Measurements from ENCODE around the gene COA1. TPM values are rescaled to one million over a fixed set of nuclear protein-coding genes. Genes with fewer than 3 reads are reported as not detected.
"Not testable (repeated sequence)": the region's sequence is repeated elsewhere in the genome, so short reads cannot be mapped to it uniquely, and the experiment has no call there.

The COA1 gene
- total RNA-seq, 2 experiments from 2014 or later: 82.1 to 84.1 TPM

DNA sequence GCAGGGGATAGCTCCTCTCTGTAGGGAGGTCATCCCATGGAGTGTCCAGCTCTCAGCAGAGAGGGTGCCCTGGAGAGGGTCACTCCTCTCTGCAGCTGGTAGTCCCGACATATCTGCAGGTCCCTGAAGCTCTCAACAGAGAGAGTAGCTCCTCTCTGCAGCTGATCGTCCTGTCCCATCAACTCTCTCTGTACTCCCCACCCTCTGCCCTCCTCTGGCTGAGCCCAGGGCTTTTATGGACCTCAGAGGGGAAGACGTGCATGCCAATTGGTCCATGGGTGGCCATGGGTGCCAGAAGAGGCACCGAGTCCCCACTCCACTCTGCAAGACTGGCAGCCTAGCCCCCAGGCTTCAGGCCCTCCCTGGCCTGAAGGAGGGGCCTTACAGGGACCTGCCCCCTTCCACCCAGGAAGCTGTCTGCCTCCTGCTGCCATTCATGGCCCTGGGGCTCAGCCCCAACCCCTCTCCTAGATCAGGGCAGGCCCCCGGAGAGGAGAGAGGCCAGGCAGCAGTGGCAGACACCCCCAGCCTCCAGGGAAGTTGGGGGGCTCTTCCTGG is 20.1 kb upstream of the COA1 start:
- Mint-ChIP-seq H3K4me3 (no peak overlapping the region), H3K9me3 (no peaks in the 10 kb centered on the region), H3K27me3 (peaks cover 6% of the 10 kb centered on the region), H3K36me3 (no peaks in the 10 kb centered on the region), H3K4me1 (peaks cover 13% of the 10 kb centered on the region), H3K27ac (no peak overlapping the region)
- no peak for DNase-seq

DNA sequence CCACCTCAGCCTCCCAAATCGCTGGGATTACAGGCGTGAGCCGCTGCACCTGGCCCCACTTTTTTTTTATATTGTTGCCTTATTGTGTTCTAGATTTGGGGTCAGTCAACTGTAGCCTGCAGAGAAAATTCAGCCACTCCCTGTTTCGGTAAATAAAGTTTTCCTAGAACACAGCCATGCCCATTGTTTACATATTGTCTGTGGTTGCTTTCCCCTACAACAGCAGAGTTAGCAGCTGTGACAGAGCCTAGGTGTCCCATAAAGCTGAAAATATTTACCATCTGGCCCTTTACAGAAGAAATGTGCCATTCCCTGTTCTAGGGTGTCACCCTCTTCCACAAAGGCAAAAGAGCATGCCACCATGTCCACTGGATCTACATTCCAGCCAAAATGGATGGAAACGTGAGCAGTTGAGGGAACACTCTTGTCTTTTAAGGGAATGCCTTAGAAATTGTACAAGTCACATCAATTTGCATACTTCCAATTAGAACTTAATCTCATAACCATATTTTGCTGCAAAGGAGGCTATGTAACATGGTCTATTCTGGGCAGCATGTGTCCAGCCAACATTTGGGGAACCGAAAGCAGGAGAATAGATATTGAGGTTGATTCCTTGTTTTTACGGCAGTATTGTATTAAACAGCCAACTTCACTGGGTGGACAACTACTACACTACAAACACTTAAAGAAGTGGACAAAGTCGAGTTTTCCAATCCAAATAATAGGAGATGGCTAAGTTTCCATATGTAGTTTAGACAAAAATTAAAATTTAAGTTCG is 18.2 kb upstream of the COA1 start:
- H3K4me1 Mint-ChIP-seq: peaks cover 11% of the 10 kb centered on the region
- H3K27me3 Mint-ChIP-seq: peaks cover 6% of the 10 kb centered on the region
- H3K4me3 Mint-ChIP-seq: no peak overlapping the region
- no peaks in the 10 kb centered on the region for H3K36me3 Mint-ChIP-seq
- no peak overlapping the region for H3K27ac Mint-ChIP-seq
- H3K9me3 Mint-ChIP-seq: no peaks in the 10 kb centered on the region
- DNase-seq: no peak

GRCh38 chr7:43742692-43743091 is 13.4 kb upstream of the COA1 start:
- H3K4me3 Mint-ChIP-seq: no peak overlapping the region
- no peaks in the 10 kb centered on the region for H3K36me3 Mint-ChIP-seq
- H3K27ac Mint-ChIP-seq: no peak overlapping the region
- no peak for DNase-seq
- H3K4me1 Mint-ChIP-seq: peaks cover 2% of the 10 kb centered on the region
- H3K27me3 Mint-ChIP-seq: peaks cover 12% of the 10 kb centered on the region
- H3K9me3 Mint-ChIP-seq: no peaks in the 10 kb centered on the region

- Mint-ChIP-seq H3K36me3 (no peaks in the 10 kb centered on the region), H3K9me3 (no peaks in the 10 kb centered on the region), H3K27me3 (peaks cover 12% of the 10 kb centered on the region), H3K4me3 (no peak overlapping the region), H3K27ac (no peak overlapping the region), H3K4me1 (peaks cover 21% of the 10 kb centered on the region)
- no peak for DNase-seq
Observed at GRCh38 chr7:43737467-43738127, 8.3 kb upstream of the COA1 start.

GRCh38 chr7:43735802-43736603 is 6.7 kb upstream of the COA1 start:
- peak; percentile 67 for DNase-seq
- H3K4me1 Mint-ChIP-seq: peaks cover 26% of the 10 kb centered on the region
- H3K4me3 Mint-ChIP-seq: no peak overlapping the region

DNA sequence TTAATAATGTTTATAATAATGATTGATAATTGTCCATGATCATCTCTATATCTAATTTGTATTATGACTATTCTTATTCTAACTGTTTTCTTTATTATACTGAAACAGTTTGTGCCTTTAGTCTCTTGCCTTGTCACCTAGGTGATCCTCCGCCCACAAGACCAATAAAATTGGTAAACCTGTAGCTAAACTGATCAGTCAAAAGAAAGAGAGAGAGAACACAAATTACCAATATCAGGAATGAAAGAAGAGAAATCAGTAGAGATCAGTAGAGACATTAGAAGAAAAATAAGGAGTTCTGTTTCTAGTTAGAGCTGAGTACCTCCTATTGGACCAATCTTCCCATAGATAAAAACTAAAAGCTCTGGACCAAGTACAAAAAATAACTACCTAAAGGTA is 6.1 kb upstream of the COA1 start:
- H3K27me3 Mint-ChIP-seq: peaks cover 17% of the 10 kb centered on the region
- no peak for DNase-seq
- no peak overlapping the region for H3K4me3 Mint-ChIP-seq
- H3K9me3 Mint-ChIP-seq: no peaks in the 10 kb centered on the region
- no peaks in the 10 kb centered on the region for H3K36me3 Mint-ChIP-seq
- H3K27ac Mint-ChIP-seq: peak overlapping the region; percentile 64
- H3K4me1 Mint-ChIP-seq: peaks cover 27% of the 10 kb centered on the region

More at GRCh38 chr7:43735802-43736603, 6.7 kb upstream of the COA1 start:
- H3K27me3 Mint-ChIP-seq: peaks cover 17% of the 10 kb centered on the region
- no peaks in the 10 kb centered on the region for H3K9me3 Mint-ChIP-seq
- no peaks in the 10 kb centered on the region for H3K36me3 Mint-ChIP-seq
- H3K27ac Mint-ChIP-seq: peak overlapping the region; percentile 64

DNA sequence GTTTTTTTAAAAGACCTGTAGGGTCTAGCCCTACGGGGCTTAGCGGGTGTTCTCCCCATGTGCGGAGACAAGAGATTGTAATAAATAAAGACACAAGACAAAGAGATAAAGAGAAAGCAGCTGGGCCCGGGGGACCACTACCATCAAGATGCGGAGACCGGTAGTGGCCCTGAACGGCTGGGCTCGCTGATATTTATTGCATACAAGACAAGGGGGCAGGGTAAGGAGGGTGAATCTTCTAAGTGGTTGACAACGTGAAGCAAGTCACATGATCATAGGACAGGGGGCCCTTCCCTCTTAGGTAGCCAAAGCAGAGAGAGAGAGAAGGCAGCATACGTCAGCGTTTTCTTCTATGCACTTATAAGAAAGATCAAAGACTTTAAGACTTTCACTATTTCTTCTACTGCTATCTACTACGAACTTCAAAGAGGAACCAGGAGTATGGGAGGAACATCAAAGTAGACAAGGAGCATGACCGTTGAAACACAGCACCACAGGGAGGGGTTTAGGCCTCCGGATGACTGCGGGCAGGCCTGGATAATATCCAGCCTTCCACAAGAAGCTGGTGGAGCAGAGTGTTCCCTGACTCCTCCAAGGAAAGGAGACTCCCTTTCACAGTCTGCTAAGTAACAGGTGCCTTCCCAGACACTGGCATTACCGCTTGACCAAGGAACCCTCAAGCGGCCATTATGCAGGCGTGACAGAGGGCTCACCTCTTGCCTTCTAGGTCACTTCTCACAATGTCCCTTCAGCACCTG is 5.4 kb upstream of the COA1 start:
- DNase-seq, H3K4me3 Mint-ChIP-seq, H3K36me3 Mint-ChIP-seq, H3K9me3 Mint-ChIP-seq: not testable (repeated sequence)
- Mint-ChIP-seq H3K4me1 (peaks cover 29% of the 10 kb centered on the region), H3K27ac (peak overlapping the region; percentile 13), H3K27me3 (peaks cover 17% of the 10 kb centered on the region)

- peaks cover 11% of the 10 kb centered on the region for H3K27me3 Mint-ChIP-seq
- DNase-seq, H3K27ac Mint-ChIP-seq, H3K4me3 Mint-ChIP-seq, H3K9me3 Mint-ChIP-seq: not testable (repeated sequence)
- peaks cover 45% of the 10 kb centered on the region for H3K4me1 Mint-ChIP-seq
- peaks cover 12% of the 10 kb centered on the region for H3K36me3 Mint-ChIP-seq
Observed at GRCh38 chr7:43731494-43731893, 2.2 kb upstream of the COA1 start.

- peak overlapping the region; percentile 92 for H3K4me3 Mint-ChIP-seq
- H3K9me3 Mint-ChIP-seq: no peaks in the 10 kb centered on the region
- H3K36me3 Mint-ChIP-seq: peaks cover 19% of the 10 kb centered on the region
- peak overlapping the region; percentile 90 for H3K27ac Mint-ChIP-seq
- DNase-seq: no peak
- H3K4me1 Mint-ChIP-seq: peaks cover 41% of the 10 kb centered on the region
- H3K27me3 Mint-ChIP-seq: peaks cover 11% of the 10 kb centered on the region
Observed at GRCh38 chr7:43729924-43730248, 563 bp upstream of the COA1 start.

DNA sequence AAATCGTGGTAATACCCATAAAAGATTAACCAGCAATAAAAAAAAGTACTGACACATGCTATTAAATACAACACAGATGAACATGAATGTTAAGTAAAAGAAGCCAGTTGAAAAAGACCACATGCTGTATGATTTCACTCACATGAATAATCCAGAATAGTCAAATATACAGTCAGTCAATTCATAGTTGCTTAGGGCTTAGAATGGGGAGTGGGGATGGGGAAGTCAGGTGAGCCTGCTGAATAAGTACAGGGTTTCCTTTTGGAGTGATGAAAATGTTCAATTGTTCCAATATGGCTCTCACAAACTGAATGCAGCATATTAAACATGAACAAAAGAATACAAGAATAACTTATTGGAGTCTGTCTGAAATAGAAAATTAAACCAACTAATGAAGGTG is 1.8 kb downstream of the COA1 start:
- no peak for DNase-seq
- H3K4me1 Mint-ChIP-seq: peaks cover 44% of the 10 kb centered on the region
- H3K27me3 Mint-ChIP-seq: peaks cover 5% of the 10 kb centered on the region
- H3K36me3 Mint-ChIP-seq: peaks cover 29% of the 10 kb centered on the region
- H3K27ac Mint-ChIP-seq: no peak overlapping the region
- H3K9me3 Mint-ChIP-seq: no peaks in the 10 kb centered on the region
- H3K4me3 Mint-ChIP-seq: peak overlapping the region; percentile 51

- no peaks in the 10 kb centered on the region for H3K9me3 Mint-ChIP-seq
- peaks cover 29% of the 10 kb centered on the region for H3K36me3 Mint-ChIP-seq
- no peak for DNase-seq
- peaks cover 46% of the 10 kb centered on the region for H3K4me1 Mint-ChIP-seq
- H3K27me3 Mint-ChIP-seq: peaks cover 5% of the 10 kb centered on the region
- H3K4me3 Mint-ChIP-seq: peak overlapping the region; percentile 51
- no peak overlapping the region for H3K27ac Mint-ChIP-seq
Observed at GRCh38 chr7:43727003-43727402, 2.3 kb downstream of the COA1 start.

DNA sequence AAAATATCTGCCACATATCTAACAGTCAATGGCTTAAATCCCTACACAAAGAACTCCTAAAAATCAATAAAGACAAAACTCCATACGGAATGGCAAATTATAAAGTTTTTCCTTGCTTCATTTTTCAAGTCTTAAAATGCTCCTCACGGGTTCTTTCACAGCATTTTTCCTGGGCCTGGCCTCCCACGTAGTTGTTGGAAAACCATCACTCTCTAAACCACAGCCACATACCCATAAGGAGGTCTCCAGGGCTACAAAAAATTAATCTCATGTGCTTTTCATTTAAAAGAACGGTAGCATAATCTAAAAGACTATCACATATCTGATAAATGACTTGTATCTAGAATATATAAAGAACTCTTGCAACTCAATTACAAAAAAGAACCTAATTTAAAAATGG is 2.9 kb downstream of the COA1 start:
- peaks cover 3% of the 10 kb centered on the region for H3K27me3 Mint-ChIP-seq

GRCh38 chr7:43725251-43725650 is 4.1 kb downstream of the COA1 start:
- no peak overlapping the region for H3K4me3 Mint-ChIP-seq
- no peaks in the 10 kb centered on the region for H3K9me3 Mint-ChIP-seq
- no peaks in the 10 kb centered on the region for H3K27me3 Mint-ChIP-seq
- DNase-seq: no peak
- H3K4me1 Mint-ChIP-seq: peaks cover 51% of the 10 kb centered on the region
- no peak overlapping the region for H3K27ac Mint-ChIP-seq
- peaks cover 34% of the 10 kb centered on the region for H3K36me3 Mint-ChIP-seq

More for the DNA sequence above, 2.9 kb downstream of the COA1 start:
- Mint-ChIP-seq H3K9me3 (no peaks in the 10 kb centered on the region), H3K4me1 (peaks cover 44% of the 10 kb centered on the region), H3K36me3 (peaks cover 29% of the 10 kb centered on the region), H3K27ac (peak overlapping the region; percentile 16), H3K4me3 (no peak overlapping the region)
- DNase-seq: no peak

- DNase-seq: no peak
- H3K27me3 Mint-ChIP-seq: no peaks in the 10 kb centered on the region
- H3K27ac Mint-ChIP-seq: no peak overlapping the region
- H3K36me3 Mint-ChIP-seq: peaks cover 39% of the 10 kb centered on the region
- H3K4me1 Mint-ChIP-seq: peaks cover 54% of the 10 kb centered on the region
- H3K9me3 Mint-ChIP-seq: no peaks in the 10 kb centered on the region
- no peak overlapping the region for H3K4me3 Mint-ChIP-seq
Observed at GRCh38 chr7:43723007-43723341, 6.3 kb downstream of the COA1 start.
